ENCODE data around the gene MYO3B. TPM values are rescaled to one million over a fixed set of nuclear protein-coding genes. Genes with fewer than 3 reads are reported as not detected.

MYO3B gene
- total and polyA plus RNA-seq, 2 donors from 2014 or later: 3.5 to 6.4 TPM

- no peak for TF ChIP-seq CTCF (IDR thresholded peaks at IDR 0.05; ENCODE audit: borderline replicate concordance, extremely low read depth, insufficient read depth)
- no peaks in the 10 kb centered on the region for H3K27me3 ChIP-seq (ENCODE audit: control insufficient read depth, insufficient read depth, low read length)
- peak in 2 of 5 donors; percentile 16 to 44 for DNase-seq
- FAIRE-seq: no peak
- no peaks in the 10 kb centered on the region for H3K9me3 ChIP-seq (ENCODE audit: control insufficient read depth in 2 of 3, insufficient read depth in 1 of 3, low read length in 3 of 3)
- H3K9ac ChIP-seq (ENCODE audit: low read length in 3 of 3): no peak overlapping the region
- no peaks in the 10 kb centered on the region for H3K36me3 ChIP-seq (ENCODE audit: control insufficient read depth in 2 of 3, insufficient read depth in 3 of 3, low read length in 3 of 3)
- no peak overlapping the region for H3K4me3 ChIP-seq (ENCODE audit: low read length in 3 of 3)
- peaks cover 0 to 2% (median 0%) of the 10 kb centered on the region in 3 donors for H3K4me1 ChIP-seq (ENCODE audit: control insufficient read depth in 2 of 3, insufficient read depth in 2 of 3, low read depth in 1 of 3, low read length in 3 of 3)
- intact Hi-C loops (cut with DNase I): no loop called here
- no peak overlapping the region for H3K27ac ChIP-seq (ENCODE audit: low read depth in 2 of 2, low read length in 2 of 2)
Observed at GRCh38 chr2:170461889-170462288, 283.9 kb downstream of the MYO3B start.

GRCh38 chr2:170462433-170463205 lies 284.7 kb downstream of the MYO3B start:
- FAIRE-seq: no peak
- Histone ChIP-seq H3K4me1 (ENCODE audit: control insufficient read depth in 2 of 3, insufficient read depth in 2 of 3, low read depth in 1 of 3, low read length in 3 of 3) (peaks cover 0 to 2% (median 0%) of the 10 kb centered on the region in 3 donors), H3K9ac (ENCODE audit: low read length in 3 of 3) (no peak overlapping the region), H3K36me3 (ENCODE audit: control insufficient read depth in 2 of 3, insufficient read depth in 3 of 3, low read length in 3 of 3) (no peaks in the 10 kb centered on the region), H3K4me3 (ENCODE audit: low read length in 3 of 3) (no peak overlapping the region), H3K9me3 (ENCODE audit: control insufficient read depth in 2 of 3, insufficient read depth in 1 of 3, low read length in 3 of 3) (no peaks in the 10 kb centered on the region), H3K27ac (ENCODE audit: low read depth in 2 of 2, low read length in 2 of 2) (no peak overlapping the region), H3K27me3 (ENCODE audit: control insufficient read depth, insufficient read depth, low read length) (no peaks in the 10 kb centered on the region)
- no peak for DNase-seq
- intact Hi-C loops (cut with DNase I): no loop called here
- no peak for TF ChIP-seq CTCF (IDR thresholded peaks at IDR 0.05; ENCODE audit: borderline replicate concordance, extremely low read depth, insufficient read depth)

GRCh38 chr2:170463206-170463537 lies 285.2 kb downstream of the MYO3B start:
- no peak overlapping the region for H3K4me3 ChIP-seq (ENCODE audit: low read length in 3 of 3)
- no peak overlapping the region for H3K9ac ChIP-seq (ENCODE audit: low read length in 3 of 3)
- H3K36me3 ChIP-seq (ENCODE audit: control insufficient read depth in 2 of 3, insufficient read depth in 3 of 3, low read length in 3 of 3): no peaks in the 10 kb centered on the region
- H3K4me1 ChIP-seq (ENCODE audit: control insufficient read depth in 2 of 3, insufficient read depth in 2 of 3, low read depth in 1 of 3, low read length in 3 of 3): peaks cover 0 to 2% (median 0%) of the 10 kb centered on the region in 3 donors
- no peaks in the 10 kb centered on the region for H3K27me3 ChIP-seq (ENCODE audit: control insufficient read depth, insufficient read depth, low read length)
- intact Hi-C loops (cut with DNase I): no loop called here
- no peaks in the 10 kb centered on the region for H3K9me3 ChIP-seq (ENCODE audit: control insufficient read depth in 2 of 3, insufficient read depth in 1 of 3, low read length in 3 of 3)
- no peak overlapping the region for H3K27ac ChIP-seq (ENCODE audit: low read depth in 2 of 2, low read length in 2 of 2)
- FAIRE-seq: no peak
- TF ChIP-seq CTCF (IDR thresholded peaks at IDR 0.05; ENCODE audit: borderline replicate concordance, extremely low read depth, insufficient read depth): no peak
- no peak for DNase-seq
